Endothelial cell of umbilical vein (primary cell): ENCODE results near the gene CCR5AS.

Experiments used
- BruUV-seq: library from RNA; stranded (reverse); fragments of 400-500 nt; replicated peaks from 2 replicates; lab custom pipeline; 2021; lab: Mats Ljungman, UMichigan
- CTCF ChIA-PET: fragments of 300-600, 350-600 bp; sonication (Branson Sonifier 250); formaldehyde crosslinking; loops from one replicate; lab custom pipeline; 2021; ENCODE audit warnings: antibody characterized with exemption, inconsistent platforms; lab: Charles Lee
- POLR2A ChIA-PET: fragments of 300-600, 350-600 bp; sonication (Branson Sonifier 250); formaldehyde crosslinking; loops from one replicate; lab custom pipeline; 2021; ENCODE audit warnings: antibody characterized with exemption, inconsistent platforms; lab: Charles Lee
- DNase-seq: peaks from one replicate; pipeline ENCODE4 v3.0.0-alpha.2; 2011; ENCODE audit warnings: low read depth, low spot score
- FAIRE-seq: peaks from 2 replicates; lab custom pipeline; 2011; peaks lifted over from hg19 to GRCh38; lab: Jason Lieb, UNC
- H2AFZ ChIP-seq: 2 replicates; pipeline ENCODE4 v1.6.0; 2012; ENCODE audit warnings: low read depth, low read length, control low read depth, inconsistent platforms
- H3K27ac ChIP-seq: 2 replicates; pipeline ENCODE4 v1.5.1; 2011; ENCODE audit warnings: low read depth, mild to moderate bottlenecking, control low read depth, low read length, moderate library complexity; ENCODE audit not compliant: insufficient read depth
- H3K27me3 ChIP-seq, 2 experiments: 2 replicates each; pipeline versions ENCODE4 v1.6.0 to v1.6.1; 2011; ENCODE audit warnings: low read length in 2 of 2, mixed read lengths in 1 of 2; ENCODE audit not compliant: control insufficient read depth in 2 of 2, insufficient read depth in 2 of 2
- H3K36me3 ChIP-seq, 2 experiments: 2 replicates in 1 of 2; 3 replicates in 1 of 2; pipeline ENCODE4 v1.5.1; 2011; ENCODE audit warnings: low read length in 2 of 2, mild to moderate bottlenecking in 1 of 2, moderate library complexity in 1 of 2; ENCODE audit not compliant: control insufficient read depth in 2 of 2, insufficient read depth in 2 of 2; ENCODE audit errors: extremely low read depth in 1 of 2
- H3K4me1 ChIP-seq: 3 replicates; pipeline ENCODE4 v1.5.1; 2011; ENCODE audit warnings: mild to moderate bottlenecking, low read length; ENCODE audit not compliant: control insufficient read depth, insufficient read depth; ENCODE audit errors: extremely low read depth
- H3K4me2 ChIP-seq: 2 replicates; pipeline ENCODE4 v1.6.1; 2011; ENCODE audit warnings: low read length, control low read depth, mixed read lengths; ENCODE audit not compliant: insufficient read depth
- H3K4me3 ChIP-seq, 3 experiments: fragments of 200-600 bp in 1 of 3; sonication (generic), shearing (Covaris generic) in 1 of 3; replicated peaks in 1 of 3; 2 replicates each; pipeline ENCODE4 v1.5.1; 2011 to 2016; ENCODE audit warnings: control low read depth in 3 of 3, low read length in 3 of 3, mild to moderate bottlenecking in 2 of 3, inconsistent platforms in 1 of 3, low read depth in 1 of 3, moderate library complexity in 1 of 3; ENCODE audit not compliant: insufficient read depth in 1 of 3
- H3K79me2 ChIP-seq: 2 replicates; pipeline ENCODE4 v1.6.0; 2012; ENCODE audit warnings: low read length, inconsistent platforms; ENCODE audit not compliant: control insufficient read depth, insufficient read depth
- H3K9ac ChIP-seq: replicated peaks from 2 replicates; pipeline ENCODE3; 2011; ENCODE audit warnings: low read length, control low read depth; ENCODE audit not compliant: insufficient read depth; ENCODE audit errors: extremely low read depth
- H3K9me1 ChIP-seq: replicated peaks from 3 replicates; pipeline ENCODE4 v1.6.0; 2011; ENCODE audit warnings: mild to moderate bottlenecking, low read length; ENCODE audit not compliant: control insufficient read depth, insufficient read depth; ENCODE audit errors: extremely low read depth
- H3K9me3 ChIP-seq: replicated peaks from 2 replicates; pipeline ENCODE4 v1.5.1; 2012; ENCODE audit warnings: low read length, inconsistent platforms; ENCODE audit not compliant: control insufficient read depth, insufficient read depth
- H4K20me1 ChIP-seq: replicated peaks from 2 replicates; pipeline ENCODE3; 2011; ENCODE audit warnings: mild to moderate bottlenecking, low read length; ENCODE audit not compliant: control insufficient read depth, insufficient read depth; ENCODE audit errors: extremely low read depth
- EZH2 ChIP-seq: IDR thresholded peaks from 2 replicates; pipeline ENCODE4 v1.6.1; 2012; ENCODE audit warnings: borderline replicate concordance, low read depth, mild to moderate bottlenecking, moderate library complexity, low read length, inconsistent platforms; ENCODE audit not compliant: severe bottlenecking
- FOS ChIP-seq: IDR thresholded peaks from 2 replicates; pipeline ENCODE4 v1.6.1; 2011; ENCODE audit warnings: mild to moderate bottlenecking, low read length, moderate library complexity, borderline replicate concordance; ENCODE audit not compliant: insufficient read depth
- GATA2 ChIP-seq: IDR thresholded peaks from 2 replicates; pipeline ENCODE4 v1.7.0; 2011; ENCODE audit warnings: low read depth, mild to moderate bottlenecking, moderate library complexity, mixed read lengths, low read length; ENCODE audit not compliant: insufficient read length, insufficient read depth
- JUN ChIP-seq: IDR thresholded peaks from 2 replicates; pipeline ENCODE4 v1.6.1; 2011; ENCODE audit warnings: borderline replicate concordance, low read depth; ENCODE audit not compliant: insufficient read length, insufficient read depth
- MYC ChIP-seq: IDR thresholded peaks from one replicate; pipeline ENCODE4 v1.6.1; 2011; ENCODE audit warnings: mild to moderate bottlenecking, low read depth, low read length
- POLR2A ChIP-seq: IDR thresholded peaks from 2 replicates; pipeline ENCODE4 v1.6.1; 2012; ENCODE audit warnings: low read depth, mild to moderate bottlenecking, control low read depth, low read length
- POLR2AphosphoS5 ChIP-seq: IDR thresholded peaks from 2 replicates; pipeline ENCODE4 v1.6.1; 2012; ENCODE audit warnings: low read depth, mild to moderate bottlenecking, control low read depth, low read length, moderate library complexity; ENCODE audit not compliant: insufficient read depth
- dilution Hi-C: fragments of 300-500 bp; cut with MboI; formaldehyde crosslinking; loops from one replicate; pipeline ENCODE4 v1.15.0; 2019; ENCODE audit warnings: low sequenced_read_pairs; ENCODE audit not compliant: extremely low pct_ligation_motif_present
- intact Hi-C: fragments of 100-400 bp; cut with micrococcal nuclease; formaldehyde crosslinking; loops from one replicate; pipeline ENCODE4 v1.10.0; 2022
- TF ChIP-seq, protein P1 (sequence below): IDR thresholded peaks from 2 replicates; pipeline ENCODE4 v1.6.1; 2011; ENCODE audit not compliant: insufficient read depth, insufficient read length
- TF ChIP-seq, protein P2 (sequence below), 2 donors: IDR thresholded peaks; 1 replicate in 1 of 2; 2 replicates in 1 of 2; pipeline ENCODE4 v1.5.1; 2011; ENCODE audit warnings: low read length in 2 of 2, mild to moderate bottlenecking in 2 of 2, moderate library complexity in 2 of 2, control low read depth in 1 of 2, inconsistent platforms in 1 of 2, low read depth in 1 of 2; ENCODE audit not compliant: insufficient read depth in 1 of 2; ENCODE audit errors: extremely low read depth in 1 of 2

Gene CCR5AS

DNA sequence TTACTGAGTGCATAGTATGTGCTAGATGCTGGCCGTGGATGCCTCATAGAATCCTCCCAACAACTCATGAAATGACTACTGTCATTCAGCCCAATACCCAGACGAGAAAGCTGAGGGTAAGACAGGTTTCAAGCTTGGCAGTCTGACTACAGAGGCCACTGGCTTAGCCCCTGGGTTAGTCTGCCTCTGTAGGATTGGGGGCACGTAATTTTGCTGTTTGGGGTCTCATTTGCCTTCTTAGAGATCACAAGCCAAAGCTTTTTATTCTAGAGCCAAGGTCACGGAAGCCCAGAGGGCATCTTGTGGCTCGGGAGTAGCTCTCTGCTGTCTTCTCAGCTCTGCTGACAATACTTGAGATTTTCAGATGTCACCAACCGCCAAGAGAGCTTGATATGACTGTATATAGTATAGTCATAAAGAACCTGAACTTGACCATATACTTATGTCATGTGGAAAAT is 37.2 kb downstream of the CCR5AS start:
- no peak overlapping the region for H3K9ac ChIP-seq
- DNase-seq (no peak), FAIRE-seq (no peak)
- no peak overlapping the region for H3K4me2 ChIP-seq
- no peak overlapping the region for H3K27ac ChIP-seq
- intact Hi-C loops: loop anchor here (10.0 kb wide), 1 partner anchor 185 kb away; no protein-coding TSS in a partner anchor
- dilution Hi-C loops: no loop called here
- peaks cover 12 to 15% of the 10 kb centered on the region in 2 experiments for H3K27me3 ChIP-seq
- BruUV-seq: no TSS peak
- no peak overlapping the region for H2AFZ ChIP-seq
- no peaks in the 10 kb centered on the region for H3K9me1 ChIP-seq
- no peaks in the 10 kb centered on the region for H3K9me3 ChIP-seq
- no peaks in the 10 kb centered on the region for H3K4me1 ChIP-seq
- no peaks in the 10 kb centered on the region for H4K20me1 ChIP-seq
- ChIA-PET CTCF (interaction anchor here (1.0 to 6.1 kb wide), 6 partner anchors 8 to 93 kb away, joined by 3 to 45 read pairs (median 4); no protein-coding TSS in a partner anchor), POLR2A (interaction anchor here (0.7 kb wide), 1 partner anchor 151 kb away, joined by 7 read pairs; no protein-coding TSS in a partner anchor)
- H3K36me3 ChIP-seq: no peaks in the 10 kb centered on the region
- TF ChIP-seq, protein P1, sequence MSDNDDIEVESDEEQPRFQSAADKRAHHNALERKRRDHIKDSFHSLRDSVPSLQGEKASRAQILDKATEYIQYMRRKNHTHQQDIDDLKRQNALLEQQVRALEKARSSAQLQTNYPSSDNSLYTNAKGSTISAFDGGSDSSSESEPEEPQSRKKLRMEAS: no peak
- TF ChIP-seq, protein P2, sequence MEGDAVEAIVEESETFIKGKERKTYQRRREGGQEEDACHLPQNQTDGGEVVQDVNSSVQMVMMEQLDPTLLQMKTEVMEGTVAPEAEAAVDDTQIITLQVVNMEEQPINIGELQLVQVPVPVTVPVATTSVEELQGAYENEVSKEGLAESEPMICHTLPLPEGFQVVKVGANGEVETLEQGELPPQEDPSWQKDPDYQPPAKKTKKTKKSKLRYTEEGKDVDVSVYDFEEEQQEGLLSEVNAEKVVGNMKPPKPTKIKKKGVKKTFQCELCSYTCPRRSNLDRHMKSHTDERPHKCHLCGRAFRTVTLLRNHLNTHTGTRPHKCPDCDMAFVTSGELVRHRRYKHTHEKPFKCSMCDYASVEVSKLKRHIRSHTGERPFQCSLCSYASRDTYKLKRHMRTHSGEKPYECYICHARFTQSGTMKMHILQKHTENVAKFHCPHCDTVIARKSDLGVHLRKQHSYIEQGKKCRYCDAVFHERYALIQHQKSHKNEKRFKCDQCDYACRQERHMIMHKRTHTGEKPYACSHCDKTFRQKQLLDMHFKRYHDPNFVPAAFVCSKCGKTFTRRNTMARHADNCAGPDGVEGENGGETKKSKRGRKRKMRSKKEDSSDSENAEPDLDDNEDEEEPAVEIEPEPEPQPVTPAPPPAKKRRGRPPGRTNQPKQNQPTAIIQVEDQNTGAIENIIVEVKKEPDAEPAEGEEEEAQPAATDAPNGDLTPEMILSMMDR (IDR thresholded peaks at IDR 0.05; ENCODE audit: extremely low read depth in 1 of 2, insufficient read depth in 1 of 2, low read depth in 1 of 2, low read length in 2 of 2): no peak
- TF ChIP-seq POLR2AphosphoS5 (no peak), GATA2 (no peak), FOS (no peak), POLR2A (no peak), EZH2 (no peak), MYC (no peak), JUN (no peak)
- no peak overlapping the region for H3K4me3 ChIP-seq
- H3K79me2 ChIP-seq: no peaks in the 10 kb centered on the region
